RCC 7860 (cell line): ENCODE results near the gene ZNF888.
"Not testable (repeated sequence)": the region's sequence is repeated elsewhere in the genome, so short reads cannot be mapped to it uniquely, and the experiment has no call there.

Experiments used
- DNase-seq: peaks from one replicate; pipeline ENCODE4 v3.0.0-alpha.2; 2015; ENCODE audit warnings: low spot score
- FAIRE-seq: peaks from 2 replicates; lab custom pipeline; 2012; peaks lifted over from hg19 to GRCh38; lab: Jason Lieb, UNC

ZNF888 gene

GRCh38 chr19:52942386-52943133, 19.3 kb upstream of the ZNF888 start:
- FAIRE-seq: no peak

GRCh38 chr19:52941941-52942385, 18.7 kb upstream of the ZNF888 start:
- DNase-seq: no peak

More at GRCh38 chr19:52942386-52943133, 19.3 kb upstream of the ZNF888 start:
- DNase-seq: peak; percentile 69

DNA sequence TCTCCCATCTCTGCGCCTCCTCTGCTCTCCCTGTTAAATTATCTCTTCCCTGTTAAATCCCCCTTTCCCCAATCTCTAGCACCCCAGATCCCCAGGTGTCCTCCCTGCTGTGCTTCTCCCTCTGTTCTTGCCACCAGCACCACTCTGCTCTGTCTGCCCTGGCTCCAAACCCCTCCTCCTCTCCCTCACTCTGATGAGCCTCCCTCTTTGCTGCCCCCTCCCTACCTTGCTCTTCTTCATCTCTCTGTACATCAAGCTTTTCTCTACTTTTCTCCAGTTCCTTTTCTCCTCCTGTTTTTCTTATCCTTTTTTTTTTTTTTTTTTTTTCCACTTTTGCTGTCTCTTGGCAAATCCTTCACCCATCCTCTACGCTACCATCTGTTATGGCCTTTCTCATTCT, 18.3 kb upstream of the ZNF888 start:
- FAIRE-seq, DNase-seq: not testable (repeated sequence)

More at GRCh38 chr19:52941941-52942385, 18.7 kb upstream of the ZNF888 start:
- FAIRE-seq: no peak

DNA sequence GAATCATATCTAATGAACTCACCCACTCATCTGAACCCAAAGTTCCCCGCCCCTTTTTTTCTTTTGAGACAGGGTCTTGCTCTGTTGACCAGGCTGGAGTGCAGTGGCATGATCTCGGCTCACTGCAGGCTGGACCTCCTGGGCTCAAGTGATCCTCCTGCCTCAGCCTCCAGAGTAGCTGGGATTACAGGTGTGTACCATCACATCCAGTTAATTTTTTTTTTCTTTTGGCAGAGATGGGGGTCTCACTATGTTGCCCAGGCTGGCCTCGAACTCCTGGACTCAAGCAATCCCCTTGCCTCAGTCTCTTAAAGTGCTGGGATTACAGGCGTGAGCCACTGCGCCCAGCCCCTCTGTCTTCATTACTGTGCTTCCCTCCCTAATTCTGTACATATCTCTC, 17.7 kb upstream of the ZNF888 start:
- not testable (repeated sequence) for DNase-seq, FAIRE-seq

DNA sequence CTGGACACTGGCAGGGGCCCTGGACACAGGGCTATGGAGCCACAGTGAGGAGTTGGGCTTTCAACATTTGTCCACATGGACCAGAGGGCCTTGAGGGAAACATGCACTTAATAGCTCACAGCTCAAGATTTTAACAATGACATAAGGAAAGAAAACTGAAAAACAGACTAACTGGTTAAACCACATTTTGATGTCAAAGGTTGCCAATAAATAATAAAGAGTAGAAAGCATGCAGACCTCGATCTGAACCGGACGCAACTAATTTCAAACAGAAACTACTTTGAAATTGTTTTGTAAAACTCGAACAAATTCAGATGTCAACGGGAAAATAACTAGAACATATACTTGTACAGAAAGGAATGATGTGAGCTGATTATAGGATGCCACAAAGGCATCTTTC, 15.5 kb upstream of the ZNF888 start:
- DNase-seq: no peak

DNA sequence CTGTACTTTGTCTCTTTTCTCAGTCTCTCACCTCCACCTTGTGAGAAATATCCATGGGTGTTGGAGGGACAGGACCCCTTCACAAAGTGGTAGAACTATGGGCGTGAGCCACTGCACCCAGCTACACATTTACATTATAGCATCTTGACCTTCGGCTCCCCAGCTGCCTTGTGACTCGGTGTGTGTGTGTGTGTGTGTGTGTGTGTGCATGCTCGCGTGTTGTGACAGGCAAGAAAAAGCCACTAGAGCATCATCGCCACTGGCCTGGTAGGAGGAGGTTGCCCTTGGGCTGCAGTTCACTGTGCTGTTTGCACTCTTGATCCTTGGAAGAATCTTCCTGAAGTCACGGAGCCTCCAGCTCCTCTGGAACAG, 13.7 kb upstream of the ZNF888 start:
- FAIRE-seq (no peak), DNase-seq (no peak)

More for the DNA sequence above, 15.5 kb upstream of the ZNF888 start:
- no peak for FAIRE-seq

DNA sequence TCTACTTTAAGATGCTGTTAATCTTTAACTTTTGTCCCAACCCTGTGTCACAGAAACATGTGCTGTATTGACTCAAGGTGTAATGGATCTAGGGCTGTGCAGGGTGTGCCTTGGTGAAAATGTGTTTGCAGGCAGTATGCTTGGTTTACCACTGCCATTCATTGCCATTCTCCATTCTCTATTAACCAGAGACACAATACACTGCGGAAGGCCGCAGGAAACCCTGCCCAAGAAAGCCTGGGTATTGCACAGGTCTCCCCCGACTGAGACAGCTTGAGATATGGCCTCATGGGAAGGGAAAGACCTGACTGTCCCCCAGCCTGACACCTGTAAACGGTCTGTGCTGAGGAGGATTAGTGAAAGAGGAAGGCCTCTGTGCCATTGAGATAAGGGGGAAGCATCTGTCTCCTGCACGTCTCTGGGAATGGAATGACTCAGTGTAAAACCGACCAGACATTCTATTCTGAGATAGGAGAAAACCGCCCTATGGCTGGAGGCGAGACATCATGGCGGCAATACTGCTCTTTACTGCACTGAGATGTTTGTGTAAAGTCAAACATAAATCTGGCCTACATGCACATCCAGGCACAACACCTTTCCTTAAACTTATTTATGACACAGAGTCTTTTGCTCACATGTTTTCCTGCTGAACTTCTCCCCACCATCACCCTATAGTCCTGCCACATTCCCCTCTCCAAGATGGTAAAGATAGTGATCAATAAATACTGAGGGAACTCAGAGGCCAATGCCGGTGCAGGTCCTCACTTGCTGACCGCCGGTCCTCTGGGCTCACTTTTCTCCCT, 13.1 kb upstream of the ZNF888 start:
- DNase-seq: peak; percentile 51
- FAIRE-seq: peak; percentile 53

DNA sequence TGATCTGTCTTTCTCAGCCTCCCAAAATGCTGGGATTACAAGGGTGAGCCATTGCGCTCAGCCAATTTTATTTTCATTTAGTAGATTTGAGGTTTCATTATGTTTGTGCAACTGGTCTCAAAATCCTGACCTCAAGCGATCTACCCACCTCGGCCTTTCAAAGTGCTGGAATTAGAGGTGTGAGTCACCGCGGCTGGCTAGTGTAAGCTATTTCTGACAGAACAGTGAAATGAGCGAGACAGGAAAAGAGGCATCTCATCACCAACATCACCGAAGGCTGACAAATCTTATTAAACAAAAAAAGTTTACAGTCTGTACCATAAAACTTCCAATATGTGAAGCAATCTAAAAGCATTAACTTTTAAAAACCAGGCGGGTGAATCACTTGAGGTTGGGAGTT, 12.2 kb upstream of the ZNF888 start:
- peak; percentile 90 for FAIRE-seq
- peak; percentile 84 for DNase-seq

- DNase-seq, FAIRE-seq: not testable (repeated sequence)
These were observed 1.4 kb upstream of the ZNF888 start for GRCh38 chr19:52924641-52925040.

DNA sequence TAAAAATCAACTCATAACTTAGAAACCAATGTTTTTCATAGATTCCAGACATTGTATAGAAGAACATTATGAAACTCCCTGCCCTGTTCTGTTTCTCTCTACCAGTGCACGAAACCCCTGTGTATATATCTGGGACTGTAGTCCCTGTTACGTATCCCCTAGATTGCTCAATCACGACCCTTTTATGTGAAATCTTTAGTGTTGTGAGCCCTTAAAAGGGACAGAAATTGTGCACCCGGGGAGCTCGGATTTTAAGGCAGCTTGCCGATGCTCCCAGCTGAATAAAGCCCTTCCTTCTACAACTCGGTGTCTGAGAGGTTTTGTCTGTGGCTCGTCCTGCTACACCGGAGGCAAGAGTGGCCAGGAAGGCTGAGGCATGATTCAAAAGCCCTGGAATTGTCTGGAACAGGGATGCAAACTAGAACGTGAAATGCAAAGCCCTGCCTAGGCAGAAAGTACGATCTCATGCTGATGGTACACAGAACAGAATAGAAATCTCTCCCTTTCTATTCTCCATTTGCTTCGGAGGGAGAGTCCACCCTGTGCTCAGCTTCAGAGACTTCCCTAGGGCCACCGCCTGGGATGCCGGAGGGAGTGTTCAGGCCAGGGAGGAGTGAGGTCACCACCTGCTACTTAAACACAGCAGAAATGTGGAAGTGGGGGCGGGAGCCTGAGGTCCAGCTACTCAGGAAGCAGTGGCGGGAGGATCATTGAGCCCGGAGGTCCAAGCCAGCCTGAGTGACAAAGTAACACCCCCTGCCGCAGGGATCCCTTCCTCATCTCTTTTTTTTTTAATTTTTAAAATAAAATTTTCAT, 758 bp upstream of the ZNF888 start:
- DNase-seq: peak; percentile 24

GRCh38 chr19:52917531-52917930, 5.7 kb downstream of the ZNF888 start:
- no peak for DNase-seq
- FAIRE-seq: no peak

More for the DNA sequence above, 758 bp upstream of the ZNF888 start:
- FAIRE-seq: no peak

- no peak for FAIRE-seq
These were observed 12.6 kb downstream of the ZNF888 start for GRCh38 chr19:52910648-52911047.

DNA sequence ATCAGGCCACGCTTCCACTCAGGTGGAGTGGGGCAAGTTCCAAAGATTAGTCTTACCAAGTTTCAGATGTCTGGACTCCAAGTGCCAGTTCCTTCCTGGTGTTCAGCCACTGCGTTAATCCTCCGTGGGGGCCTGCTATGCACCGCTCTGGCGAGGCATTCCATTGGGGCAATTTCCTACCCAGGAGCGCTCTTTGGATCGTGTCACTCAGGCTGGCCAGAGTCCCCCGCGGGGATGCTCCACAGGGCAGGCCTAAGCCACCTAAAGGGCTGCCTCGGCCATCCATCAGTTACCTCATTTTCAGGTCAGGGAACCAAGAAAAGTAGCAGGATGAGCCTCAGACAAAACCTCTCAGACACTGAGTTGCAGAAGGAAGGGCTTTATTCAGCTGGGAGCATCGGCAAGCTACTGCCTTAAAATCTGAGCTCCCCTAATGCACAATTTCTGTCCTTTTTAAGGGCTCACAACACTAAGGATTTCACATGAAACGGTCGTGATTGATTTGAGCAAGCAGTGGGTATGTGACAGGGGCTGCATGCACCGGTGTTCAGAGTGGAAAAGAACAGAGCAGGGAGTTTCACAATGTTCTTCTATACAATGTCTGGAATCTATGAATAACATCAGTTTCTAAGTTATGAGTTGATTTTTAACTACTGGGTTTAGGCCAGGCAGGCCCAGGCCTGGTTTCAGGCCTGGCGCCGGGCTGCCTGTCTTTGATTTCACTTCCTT, 19.0 kb downstream of the ZNF888 start:
- DNase-seq, FAIRE-seq: not testable (repeated sequence)

More at GRCh38 chr19:52910648-52911047, 12.6 kb downstream of the ZNF888 start:
- DNase-seq: no peak

- FAIRE-seq (no peak), DNase-seq (no peak)
These were observed 21.4 kb downstream of the ZNF888 start for GRCh38 chr19:52901842-52902241.

DNA sequence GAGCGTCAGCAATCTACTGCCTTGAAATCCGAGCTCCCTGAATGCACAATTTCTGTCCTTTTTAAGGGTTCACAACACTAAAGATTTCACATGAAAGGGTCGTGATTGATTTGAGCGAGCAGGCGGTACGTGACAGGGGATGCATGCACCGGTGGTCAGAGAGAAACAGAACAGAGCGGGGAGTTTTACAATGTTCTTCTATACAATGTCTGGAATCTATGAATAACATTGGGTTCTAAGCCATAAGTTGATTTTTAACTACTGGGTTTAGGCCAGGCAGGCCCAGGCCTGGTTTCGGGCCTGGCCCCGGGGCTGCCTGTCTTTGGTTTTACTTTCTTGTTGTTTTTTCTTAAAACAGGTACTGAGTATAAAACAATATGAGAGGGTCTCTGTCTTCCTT, 24.6 kb downstream of the ZNF888 start:
- DNase-seq (peak; percentile 38), FAIRE-seq (peak; percentile 72)

- FAIRE-seq (no peak), DNase-seq (peak; percentile 22)
These were observed 25.1 kb downstream of the ZNF888 start for GRCh38 chr19:52898101-52898500.

- peak; percentile 65 for FAIRE-seq
- DNase-seq: peak; percentile 83
These were observed 25.9 kb downstream of the ZNF888 start, which contains the start of gene ZNF320 for GRCh38 chr19:52897138-52897935. TSS of gene ZNF320 (minus strand) at chr19:52897635. CDS start at chr19:52890255, 7,380 bp downstream.

DNA sequence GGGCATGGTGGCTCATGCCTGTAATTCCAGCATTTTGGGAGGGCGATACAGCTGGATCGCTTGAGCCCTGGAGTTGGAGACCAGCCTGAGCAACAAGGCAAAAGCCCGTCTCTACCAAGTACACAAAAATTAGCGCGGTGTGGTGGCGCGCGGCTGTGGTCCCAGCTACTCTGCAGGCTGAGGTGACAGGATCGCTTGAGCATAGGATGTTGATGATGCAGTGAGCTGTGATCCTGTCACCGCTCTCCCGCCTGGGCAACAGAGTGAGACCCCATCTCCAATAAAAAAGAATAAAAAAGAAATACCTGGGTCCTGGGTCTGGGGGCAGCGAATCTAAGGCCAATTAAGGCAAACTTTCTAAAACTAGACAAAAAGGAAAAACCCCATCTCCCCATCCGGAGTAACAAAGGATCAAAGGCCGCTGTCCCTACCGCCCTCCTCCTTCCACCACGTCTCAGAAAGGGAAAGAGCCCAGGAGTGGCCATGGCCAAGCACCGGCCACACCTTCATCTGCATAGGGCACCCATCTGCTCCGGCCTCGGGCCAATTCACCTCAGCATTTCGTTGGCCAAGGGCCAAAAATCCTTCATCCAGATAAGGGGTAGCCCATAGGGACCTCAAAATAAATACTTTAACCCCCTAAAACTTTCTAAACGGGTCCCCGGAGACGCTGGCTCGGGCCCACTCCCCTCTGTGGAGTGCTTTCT, 26.6 kb downstream of the ZNF888 start:
- no peak for FAIRE-seq
- DNase-seq: peak; percentile 11

DNA sequence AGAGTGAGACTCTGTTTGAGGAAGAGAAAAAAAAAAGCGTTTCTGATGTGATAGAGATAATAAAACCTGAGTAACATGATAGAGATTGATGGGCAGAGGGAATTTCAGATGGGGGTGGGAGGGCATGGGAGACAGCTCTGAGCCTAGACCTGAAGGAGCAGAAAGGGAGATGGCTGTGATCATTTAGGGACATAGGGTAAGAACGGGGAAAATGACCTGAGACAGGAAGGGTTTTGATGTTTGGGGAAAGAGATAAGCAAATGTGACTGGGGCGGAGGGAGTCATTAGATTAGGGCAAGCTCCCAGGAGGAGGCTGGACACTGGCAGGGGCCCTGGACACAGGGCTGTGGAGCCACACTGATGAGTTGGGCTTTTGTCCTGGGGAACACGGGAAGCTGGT, 31.9 kb downstream of the ZNF888 start:
- FAIRE-seq (no peak), DNase-seq (no peak)
